Large intestine (tissue), 3 donors: ENCODE data around the gene WHRN. TPM values are rescaled to one million over a fixed set of nuclear protein-coding genes. Genes with fewer than 3 reads are reported as not detected.
A peak's percentile ranks its signal among the peaks of the same experiment; 100 is the strongest.

Source experiments
- DNase-seq, 2 donors: peaks; one replicate each; pipeline versions ENCODE4 v3.0.0 to v3.0.0-alpha.2; 2013
- H3K27ac ChIP-seq: one replicate; pipeline ENCODE4 v1.5.1; 2013; ENCODE audit warnings: low read length
- H3K27me3 ChIP-seq: 2 replicates; pipeline ENCODE4 v1.6.1; 2013; ENCODE audit warnings: low read length; ENCODE audit not compliant: control insufficient read depth, insufficient read depth
- H3K36me3 ChIP-seq: 2 replicates; pipeline ENCODE4 v1.6.1; 2013; ENCODE audit warnings: low read length; ENCODE audit not compliant: control insufficient read depth, insufficient read depth
- H3K4me1 ChIP-seq: one replicate; pipeline ENCODE4 v1.6.1; 2013; ENCODE audit warnings: low read length; ENCODE audit not compliant: control insufficient read depth, insufficient read depth
- H3K4me3 ChIP-seq: one replicate; pipeline ENCODE4 v1.5.1; 2013; ENCODE audit warnings: low read length
- H3K9me3 ChIP-seq: one replicate; pipeline ENCODE4 v1.6.1; 2013; ENCODE audit warnings: mild to moderate bottlenecking, low read depth, low read length, moderate library complexity; ENCODE audit not compliant: control insufficient read depth
- WGBS: methylation state at CpG from one replicate; pipeline ENCODE4 v1.1.5; 2013; ENCODE audit warnings: low lambda C conversion rate; ENCODE audit not compliant: insufficient coverage; 5-methylcytosine and 5-hydroxymethylcytosine counted together
- polyA plus RNA-seq: library from polyadenylated mRNA; unstranded; fragments of 120-200 nt; gene quantifications from one replicate; pipeline ENCODE4 v1.2.1, GENCODE V29; 2013

Gene WHRN
- polyA plus RNA-seq, 1 donor, result 10.2 TPM

DNA sequence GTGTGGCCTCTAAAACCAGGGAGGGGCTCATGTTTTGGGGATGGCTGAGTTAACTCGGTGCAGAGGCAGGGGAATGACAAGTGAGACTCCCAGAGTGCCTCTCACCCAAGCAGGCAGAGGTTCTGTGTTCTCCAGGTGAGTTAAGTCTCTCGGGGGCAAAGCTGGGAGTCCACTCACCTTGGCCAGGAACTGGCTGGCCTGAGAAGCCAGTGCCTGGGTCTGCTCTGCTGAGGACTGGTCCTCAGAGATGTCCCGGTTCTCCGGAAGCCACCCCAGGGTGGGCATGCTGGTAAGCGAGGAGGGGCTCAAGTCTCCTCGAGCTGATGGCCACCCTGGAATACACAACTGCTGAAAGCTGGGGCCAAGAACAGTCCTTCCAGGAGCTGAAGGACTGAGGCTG is 137.9 kb downstream of the WHRN start:
- H3K27me3 ChIP-seq, result no peaks in the 10 kb centered on the region
- peaks cover 3% of the 10 kb centered on the region for H3K9me3 ChIP-seq
- no peak overlapping the region for H3K4me3 ChIP-seq
- no peaks in the 10 kb centered on the region for H3K4me1 ChIP-seq
- DNase-seq, result no peak
- no peak overlapping the region for H3K27ac ChIP-seq
- H3K36me3 ChIP-seq, result peaks cover 49% of the 10 kb centered on the region
- no CpG with 5 or more reads among the region's 6 CpGs for WGBS

DNA sequence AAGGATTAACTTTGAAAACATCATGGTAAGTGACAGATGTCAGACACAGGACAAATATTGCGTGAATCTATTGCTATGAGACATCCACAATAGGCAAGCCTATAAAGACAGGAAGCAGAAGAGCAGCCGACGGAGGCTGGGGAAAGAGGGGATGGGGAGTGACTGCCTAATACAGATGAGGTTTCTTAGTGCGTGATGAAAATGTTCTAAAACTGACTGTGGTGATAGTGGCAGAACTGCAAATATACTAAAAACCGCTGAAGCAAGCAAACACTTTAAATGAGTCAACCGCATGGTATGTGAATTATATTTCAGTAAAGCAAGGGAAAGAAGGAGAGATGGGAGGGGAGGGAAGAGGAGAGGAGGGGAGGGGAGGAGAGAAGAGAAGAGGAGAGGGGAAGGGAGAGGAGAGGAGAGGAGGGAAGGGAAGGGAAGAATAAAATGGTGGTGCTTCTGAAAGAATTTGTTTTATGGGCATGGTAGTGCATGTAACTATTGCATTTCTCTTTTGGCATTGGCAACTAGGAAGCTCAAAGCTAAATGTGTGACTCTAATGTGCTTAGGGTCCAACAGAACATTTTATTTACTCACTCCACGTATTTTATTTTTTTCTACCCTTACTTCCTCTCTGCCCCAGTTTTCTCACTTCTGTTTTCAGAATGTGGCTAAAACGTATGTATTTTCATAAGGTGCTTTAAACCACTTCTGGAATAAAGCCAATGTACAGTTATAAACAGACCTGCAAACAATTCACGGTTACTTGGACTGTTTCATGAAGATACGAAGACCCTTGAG is 138.7 kb downstream of the WHRN start:
- no peak overlapping the region for H3K27ac ChIP-seq

DNA sequence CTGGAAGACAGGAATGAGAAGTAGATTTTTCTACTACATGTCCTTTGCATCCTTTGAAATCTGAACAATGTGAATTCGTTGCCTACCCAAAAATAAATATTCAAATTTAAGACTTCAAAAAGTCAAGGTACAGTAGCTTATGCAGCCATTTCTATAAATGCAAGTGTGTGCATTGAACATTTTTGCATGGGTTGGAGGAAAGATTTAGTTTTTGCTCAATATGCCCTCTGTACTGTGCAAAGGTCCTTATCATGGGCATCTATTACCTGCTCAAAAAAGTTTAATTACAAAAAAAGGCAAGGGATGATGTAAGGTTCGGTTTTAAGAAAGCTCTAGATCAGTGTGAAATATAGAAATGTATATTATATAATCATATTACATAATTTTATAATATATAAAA is 140.1 kb downstream of the WHRN start:
- WGBS, result 100% methylated on average over 2 of the region's 2 CpGs
- Histone ChIP-seq H3K9me3 (peaks cover 3% of the 10 kb centered on the region), H3K4me1 (no peaks in the 10 kb centered on the region), H3K4me3 (no peak overlapping the region), H3K27ac (no peak overlapping the region), H3K27me3 (no peaks in the 10 kb centered on the region), H3K36me3 (peaks cover 62% of the 10 kb centered on the region)
- no peak for DNase-seq

More for the DNA sequence above, 138.7 kb downstream of the WHRN start:
- peaks cover 52% of the 10 kb centered on the region for H3K36me3 ChIP-seq
- DNase-seq, result peak in 1 of 2 donors; percentile 22
- H3K4me3 ChIP-seq, result no peak overlapping the region
- peaks cover 3% of the 10 kb centered on the region for H3K9me3 ChIP-seq
- WGBS, result 71% methylated on average over 8 of the region's 10 CpGs
- no peaks in the 10 kb centered on the region for H3K4me1 ChIP-seq
- H3K27me3 ChIP-seq, result no peaks in the 10 kb centered on the region

DNA sequence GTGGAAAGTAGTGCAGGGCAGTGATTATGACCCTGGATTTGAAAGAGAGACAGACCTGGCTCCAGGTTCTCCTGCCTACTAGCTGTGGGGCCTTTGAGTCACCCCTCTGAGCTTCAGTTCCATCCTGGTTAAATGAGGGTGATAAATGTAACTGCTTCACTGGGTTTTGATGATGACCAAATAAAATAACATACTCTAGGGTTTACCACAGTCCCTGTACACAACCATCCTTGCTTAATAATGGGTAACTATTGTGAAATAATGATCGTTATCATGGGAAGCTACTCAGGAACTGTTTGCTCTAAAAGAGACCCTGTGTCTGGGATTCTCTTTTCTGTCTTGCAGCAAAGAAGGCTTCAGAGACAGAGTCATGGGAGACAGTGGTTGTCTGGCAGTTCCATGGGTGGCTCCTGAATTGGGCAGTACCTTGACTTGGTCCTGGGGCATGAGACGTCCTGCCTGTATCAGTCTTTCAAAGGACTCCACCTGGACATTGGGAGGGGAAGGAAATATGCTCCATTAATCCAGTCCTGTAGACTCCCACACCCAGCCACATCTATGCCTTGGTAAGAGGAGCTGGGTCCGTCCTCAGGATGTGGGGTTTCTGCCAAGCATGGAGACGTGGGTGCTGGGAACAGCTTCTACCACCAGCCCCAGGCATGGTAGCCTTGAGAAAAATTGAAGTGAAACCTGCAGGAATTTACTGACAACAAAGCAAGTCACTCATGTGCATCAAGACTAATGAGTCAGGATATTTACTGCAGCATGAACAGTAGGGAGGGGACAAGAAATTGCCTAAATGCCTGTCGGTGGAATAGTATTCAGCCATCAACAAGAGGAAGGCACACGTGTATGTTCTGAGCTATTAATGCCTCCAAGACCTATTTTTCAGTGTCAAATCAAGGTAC is 140.9 kb downstream of the WHRN start:
- Histone ChIP-seq H3K9me3 (peaks cover 3% of the 10 kb centered on the region), H3K27ac (no peak overlapping the region), H3K27me3 (no peaks in the 10 kb centered on the region), H3K4me3 (no peak overlapping the region), H3K36me3 (peaks cover 70% of the 10 kb centered on the region), H3K4me1 (no peaks in the 10 kb centered on the region)
- no peak for DNase-seq
- WGBS, result no CpG with 5 or more reads among the region's 6 CpGs

DNA sequence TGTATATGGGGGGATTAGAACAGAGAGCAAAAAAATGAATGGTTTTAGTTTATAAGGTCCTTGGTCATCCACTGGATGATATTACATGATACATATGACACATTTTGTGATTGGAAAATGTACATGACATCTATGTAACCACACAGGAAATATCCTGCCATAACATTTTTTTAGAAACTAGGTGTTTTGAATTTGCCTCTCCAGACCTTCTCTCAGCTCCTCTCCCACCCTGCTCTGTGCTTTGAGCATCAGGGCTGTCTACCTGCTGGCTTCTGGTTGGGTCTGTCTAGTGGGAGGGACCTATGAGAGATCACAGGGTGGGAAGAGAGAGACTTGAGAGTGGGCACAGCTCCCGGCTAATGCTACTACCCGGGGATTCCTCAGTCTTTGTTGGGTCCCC is 141.8 kb downstream of the WHRN start:
- DNase-seq, result no peak
- no peaks in the 10 kb centered on the region for H3K27me3 ChIP-seq
- H3K27ac ChIP-seq, result no peak overlapping the region
- H3K36me3 ChIP-seq, result peaks cover 73% of the 10 kb centered on the region
- H3K9me3 ChIP-seq, result peaks cover 3% of the 10 kb centered on the region
- H3K4me3 ChIP-seq, result no peak overlapping the region
- H3K4me1 ChIP-seq, result no peaks in the 10 kb centered on the region
- no CpG with 5 or more reads among the region's 2 CpGs for WGBS

DNA sequence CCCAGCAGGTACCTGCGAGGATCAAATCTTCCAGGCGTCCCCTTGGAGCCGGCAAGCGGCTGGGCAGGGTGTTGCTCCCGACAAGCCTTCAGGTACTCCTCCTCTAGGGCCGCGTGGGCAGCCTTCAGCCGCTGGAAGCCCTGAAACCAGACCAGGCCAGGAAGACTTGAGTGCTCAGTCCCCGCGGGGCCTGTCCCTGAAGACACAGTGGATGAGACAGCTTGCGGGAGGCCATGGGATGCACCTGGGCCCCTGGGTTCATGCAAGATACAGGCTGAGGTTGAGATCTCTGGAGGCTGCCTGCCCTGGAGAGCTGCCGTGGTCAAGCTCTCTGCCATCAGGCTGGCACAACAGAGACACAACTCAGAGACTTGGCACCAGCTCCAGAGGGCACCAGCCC is 142.9 kb downstream of the WHRN start:
- no peak for DNase-seq
- WGBS, result no CpG with 5 or more reads among the region's 12 CpGs
- no peaks in the 10 kb centered on the region for H3K27me3 ChIP-seq
- no peaks in the 10 kb centered on the region for H3K9me3 ChIP-seq
- H3K27ac ChIP-seq, result no peak overlapping the region
- H3K4me1 ChIP-seq, result no peaks in the 10 kb centered on the region
- peaks cover 73% of the 10 kb centered on the region for H3K36me3 ChIP-seq
- no peak overlapping the region for H3K4me3 ChIP-seq

DNA sequence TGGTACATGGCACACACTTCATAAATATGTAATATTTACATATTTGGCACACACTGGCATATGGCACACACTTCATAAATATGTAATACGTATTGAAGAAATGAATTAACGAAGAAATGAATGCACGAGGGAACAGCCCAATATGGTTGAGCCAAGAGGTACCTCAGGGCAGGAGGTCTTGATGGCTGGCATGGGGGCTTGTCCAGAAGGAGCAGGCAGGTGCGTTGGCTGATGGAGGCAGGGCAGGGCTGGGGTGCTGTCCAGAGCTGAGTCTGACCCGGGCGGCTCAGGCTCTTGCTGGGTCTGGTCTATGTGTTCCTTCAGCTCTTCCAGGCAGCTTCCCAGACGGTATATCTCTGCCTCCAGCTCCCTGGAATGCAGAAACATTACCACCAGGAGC is 143.7 kb downstream of the WHRN start:
- Histone ChIP-seq H3K4me3 (no peak overlapping the region), H3K4me1 (no peaks in the 10 kb centered on the region), H3K36me3 (peaks cover 77% of the 10 kb centered on the region), H3K9me3 (no peaks in the 10 kb centered on the region), H3K27me3 (no peaks in the 10 kb centered on the region), H3K27ac (no peak overlapping the region)
- WGBS, result no CpG with 5 or more reads among the region's 7 CpGs
- no peak for DNase-seq

DNA sequence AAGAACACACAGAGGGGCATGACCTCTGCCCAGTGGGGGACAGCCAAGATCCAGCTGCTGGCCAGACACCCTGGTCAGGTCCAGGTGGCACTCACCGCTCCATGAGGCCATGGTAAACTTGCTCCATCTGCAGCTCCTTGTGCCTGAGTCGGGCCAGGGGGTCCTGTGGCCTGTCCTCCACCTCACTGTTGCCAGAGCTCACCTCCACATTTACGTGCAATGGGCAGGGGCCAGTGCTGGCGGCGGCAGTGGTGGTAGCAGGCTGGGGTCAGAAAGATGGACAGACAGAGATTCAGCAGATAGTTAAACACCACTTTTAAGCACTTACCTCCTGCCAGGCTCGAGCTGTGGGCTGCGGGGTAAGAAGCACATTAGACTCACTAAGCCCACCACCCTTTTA is 145.5 kb downstream of the WHRN start:
- Histone ChIP-seq H3K27me3 (no peaks in the 10 kb centered on the region), H3K36me3 (peaks cover 90% of the 10 kb centered on the region), H3K9me3 (no peaks in the 10 kb centered on the region), H3K4me3 (no peak overlapping the region), H3K27ac (no peak overlapping the region), H3K4me1 (no peaks in the 10 kb centered on the region)
- DNase-seq, result no peak
- no CpG with 5 or more reads among the region's 7 CpGs for WGBS

DNA sequence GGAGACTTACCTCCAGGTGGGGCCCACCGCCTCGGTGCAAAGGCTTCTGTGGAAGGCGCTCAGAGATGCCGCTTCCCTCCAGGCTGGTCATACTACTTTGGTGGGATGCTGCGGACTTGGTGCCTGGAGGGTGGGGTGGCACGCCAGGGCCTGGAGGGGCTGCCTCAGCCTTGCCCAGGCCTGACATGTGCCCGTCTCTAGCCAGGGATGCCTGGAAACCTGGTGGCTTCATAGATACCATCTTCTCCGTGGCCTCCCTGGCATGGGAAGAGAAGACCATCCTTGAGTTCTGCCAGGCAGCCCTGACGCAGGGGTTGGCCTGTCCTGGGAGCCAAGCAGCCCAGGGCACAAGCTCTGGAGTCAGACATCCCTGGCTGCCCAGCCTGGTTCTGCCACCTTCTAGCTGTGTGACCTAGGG is 147.4 kb downstream of the WHRN start:
- Histone ChIP-seq H3K9me3 (no peaks in the 10 kb centered on the region), H3K4me3 (no peak overlapping the region), H3K36me3 (peaks cover 76% of the 10 kb centered on the region), H3K27ac (no peak overlapping the region), H3K4me1 (no peaks in the 10 kb centered on the region), H3K27me3 (no peaks in the 10 kb centered on the region)
- no peak for DNase-seq
- WGBS, result 100% methylated on average over 1 of the region's 9 CpGs

DNA sequence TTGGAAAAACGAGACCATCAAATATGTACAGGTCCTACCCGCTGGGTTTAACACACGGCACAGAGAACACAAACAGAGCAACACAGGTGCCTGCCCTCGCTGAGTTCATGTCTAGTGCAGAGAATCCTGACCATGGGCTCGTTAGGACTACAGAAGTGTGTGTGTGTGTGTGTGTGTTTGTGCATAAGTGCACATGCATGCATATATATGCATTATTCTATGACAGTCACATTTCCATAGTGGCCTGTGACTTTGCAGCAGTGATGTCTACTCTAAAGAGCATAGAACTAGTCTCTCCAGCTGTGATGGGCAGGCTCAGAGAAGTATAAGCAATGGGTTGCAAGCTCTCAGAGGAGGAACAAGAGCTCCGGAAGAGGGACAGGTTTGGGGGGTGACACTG is 147.9 kb downstream of the WHRN start:
- Histone ChIP-seq H3K9me3 (no peaks in the 10 kb centered on the region), H3K4me3 (no peak overlapping the region), H3K4me1 (no peaks in the 10 kb centered on the region), H3K27me3 (no peaks in the 10 kb centered on the region), H3K36me3 (peaks cover 70% of the 10 kb centered on the region), H3K27ac (no peak overlapping the region)
- WGBS, result no CpG with 5 or more reads among the region's 6 CpGs
- no peak for DNase-seq
